Stimulated activated naive CD8-positive, alpha-beta T cell treated with anti-CD3 and anti-CD28 coated beads, Interleukin-15, amount 100 ng/mL, for 72 hours (primary cell): Measurements from ENCODE around the gene DAZ4.
"Not testable (repeated sequence)": the region's sequence is repeated elsewhere in the genome, so short reads cannot be mapped to it uniquely, and the experiment has no call there.

ENCODE experiments used
- ATAC-seq: fragments of 150-1000 bp; cut with Tn5 transposase; 2 replicates; pipeline ENCODE4 v1.10.0; 2021; ENCODE audit warnings: mild to moderate bottlenecking, moderate library complexity
- DNase-seq, 2 donors: peaks; one replicate each; pipeline ENCODE4 v3.0.0; 2021 to 2022
- H3K27ac Mint-ChIP-seq, 2 donors: one replicate each; pipeline ENCODE4 v1.8.0; 2022; ENCODE audit warnings: mild to moderate bottlenecking in 2 of 2, mixed read lengths in 2 of 2, moderate library complexity in 2 of 2
- H3K27me3 Mint-ChIP-seq: one replicate; pipeline ENCODE4 v1.8.0; 2022; ENCODE audit warnings: mixed read lengths
- H3K4me1 Mint-ChIP-seq: one replicate; pipeline ENCODE4 v1.8.0; 2022; ENCODE audit warnings: mild to moderate bottlenecking, mixed read lengths
- H3K4me3 Mint-ChIP-seq, 2 donors: one replicate each; pipeline ENCODE4 v1.8.0; 2022; ENCODE audit warnings: mild to moderate bottlenecking in 2 of 2, mixed read lengths in 2 of 2, moderate library complexity in 1 of 2
- H3K9me3 Mint-ChIP-seq, 2 donors: one replicate each; pipeline ENCODE4 v1.8.0; 2022; ENCODE audit warnings: mixed read lengths in 2 of 2

DAZ4 gene, protein sequence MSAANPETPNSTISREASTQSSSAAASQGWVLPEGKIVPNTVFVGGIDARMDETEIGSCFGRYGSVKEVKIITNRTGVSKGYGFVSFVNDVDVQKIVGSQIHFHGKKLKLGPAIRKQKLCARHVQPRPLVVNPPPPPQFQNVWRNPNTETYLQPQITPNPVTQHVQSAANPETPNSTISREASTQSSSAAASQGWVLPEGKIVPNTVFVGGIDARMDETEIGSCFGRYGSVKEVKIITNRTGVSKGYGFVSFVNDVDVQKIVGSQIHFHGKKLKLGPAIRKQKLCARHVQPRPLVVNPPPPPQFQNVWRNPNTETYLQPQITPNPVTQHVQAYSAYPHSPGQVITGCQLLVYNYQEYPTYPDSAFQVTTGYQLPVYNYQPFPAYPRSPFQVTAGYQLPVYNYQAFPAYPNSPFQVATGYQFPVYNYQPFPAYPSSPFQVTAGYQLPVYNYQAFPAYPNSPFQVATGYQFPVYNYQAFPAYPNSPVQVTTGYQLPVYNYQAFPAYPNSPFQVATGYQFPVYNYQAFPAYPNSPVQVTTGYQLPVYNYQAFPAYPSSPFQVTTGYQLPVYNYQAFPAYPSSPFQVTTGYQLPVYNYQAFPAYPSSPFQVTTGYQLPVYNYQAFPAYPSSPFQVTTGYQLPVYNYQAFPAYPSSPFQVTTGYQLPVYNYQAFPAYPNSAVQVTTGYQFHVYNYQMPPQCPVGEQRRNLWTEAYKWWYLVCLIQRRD

DNA sequence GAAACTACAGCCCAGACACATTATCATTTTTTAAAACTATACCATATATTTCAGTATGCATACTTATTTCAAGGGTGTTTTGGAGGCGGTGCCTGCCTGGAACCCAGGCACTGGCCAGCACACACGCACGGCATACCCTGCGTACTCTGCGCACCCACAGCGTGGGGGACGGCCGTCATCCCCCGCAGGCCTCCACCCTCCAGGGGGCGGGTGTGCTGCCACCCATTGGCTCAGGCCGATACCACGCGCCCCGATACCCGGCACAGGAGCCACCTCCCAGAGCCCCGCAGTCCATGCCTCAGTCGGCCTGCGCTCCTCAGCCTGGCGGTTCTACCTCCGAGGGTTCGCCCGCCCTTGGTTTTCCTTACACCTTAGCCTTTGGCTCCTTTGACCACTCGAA is at the start of gene DAZ4:
TSS of gene DAZ4 (plus strand) at position 301 of the 400 bp plus-strand sequence. CDS start 208 bp downstream, outside the sequence.
- ATAC-seq, H3K27ac Mint-ChIP-seq, DNase-seq, H3K4me3 Mint-ChIP-seq, H3K27me3 Mint-ChIP-seq, H3K9me3 Mint-ChIP-seq, H3K4me1 Mint-ChIP-seq: not testable (repeated sequence)

DNA sequence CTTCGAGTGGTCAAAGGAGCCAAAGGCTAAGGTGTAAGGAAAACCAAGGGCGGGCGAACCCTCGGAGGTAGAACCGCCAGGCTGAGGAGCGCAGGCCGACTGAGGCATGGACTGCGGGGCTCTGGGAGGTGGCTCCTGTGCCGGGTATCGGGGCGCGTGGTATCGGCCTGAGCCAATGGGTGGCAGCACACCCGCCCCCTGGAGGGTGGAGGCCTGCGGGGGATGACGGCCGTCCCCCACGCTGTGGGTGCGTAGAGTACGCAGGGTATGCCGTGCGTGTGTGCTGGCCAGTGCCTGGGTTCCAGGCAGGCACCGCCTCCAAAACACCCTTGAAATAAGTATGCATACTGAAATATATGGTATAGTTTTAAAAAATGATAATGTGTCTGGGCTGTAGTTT is 20.4 kb upstream of the DAZ4 start, which contains the start of gene DAZ3:
TSS of gene DAZ3 (minus strand) at position 101 of the 400 bp plus-strand sequence. CDS start 208 bp downstream, outside the sequence.
- not testable (repeated sequence) for H3K9me3 Mint-ChIP-seq, H3K4me3 Mint-ChIP-seq, H3K27ac Mint-ChIP-seq, DNase-seq, ATAC-seq, H3K27me3 Mint-ChIP-seq, H3K4me1 Mint-ChIP-seq

DNA sequence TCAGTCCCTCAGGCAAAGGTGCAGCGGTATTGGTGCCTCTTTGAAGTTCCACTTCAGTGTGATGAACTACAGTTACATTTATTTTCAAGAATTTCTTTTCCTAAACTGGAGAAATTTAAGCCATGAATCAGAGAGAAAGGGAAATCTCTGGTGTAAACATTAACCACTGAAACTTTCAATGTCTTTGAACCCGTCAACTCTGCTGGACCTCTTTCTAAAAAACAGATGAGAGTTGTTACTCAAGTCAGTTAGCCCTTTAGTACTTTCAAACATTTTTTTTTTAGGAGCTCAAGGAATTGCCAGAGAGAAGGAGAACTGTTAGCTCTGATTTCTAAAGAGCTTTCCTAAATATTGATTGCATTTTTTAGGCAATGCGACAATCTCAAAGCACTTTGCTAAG is 11.9 kb upstream of the DAZ4 start:
- H3K27ac Mint-ChIP-seq, H3K4me3 Mint-ChIP-seq, H3K27me3 Mint-ChIP-seq: not testable (repeated sequence)

DNA sequence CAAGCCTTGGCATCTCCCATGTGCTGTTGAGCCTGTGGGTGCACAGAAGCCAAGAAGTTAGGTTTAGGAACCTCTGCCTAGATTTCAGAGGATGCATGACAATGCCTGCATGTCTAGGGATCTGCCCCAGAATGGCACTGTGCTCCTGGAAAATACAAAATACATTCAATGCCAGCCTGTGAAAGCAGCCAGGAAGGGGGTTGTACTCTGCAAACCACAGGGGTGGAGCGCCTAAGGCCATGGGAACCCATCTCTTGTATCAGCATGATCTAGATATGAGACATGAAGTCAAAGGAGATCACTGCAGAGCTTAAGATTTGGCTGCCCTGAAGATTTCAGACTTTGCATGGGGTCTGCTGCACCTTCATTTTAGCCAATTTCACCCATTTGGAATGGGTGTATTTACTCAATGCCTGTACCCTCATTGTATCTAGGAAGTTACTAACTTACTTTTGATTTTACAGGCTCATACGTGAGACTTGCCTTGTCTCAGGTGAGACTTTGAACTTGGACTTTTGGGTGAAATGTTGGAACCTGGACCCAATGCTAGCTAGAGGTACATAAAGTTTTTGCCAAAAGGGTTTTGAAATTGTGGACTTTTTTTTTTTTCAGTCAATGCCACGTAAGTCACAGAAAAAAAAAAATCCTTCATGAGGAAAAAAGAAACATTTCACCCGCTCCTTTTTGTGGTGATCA is 9.4 kb upstream of the DAZ4 start:
- H3K4me3 Mint-ChIP-seq, ATAC-seq, DNase-seq, H3K27ac Mint-ChIP-seq, H3K27me3 Mint-ChIP-seq, H3K4me1 Mint-ChIP-seq, H3K9me3 Mint-ChIP-seq: not testable (repeated sequence)

More for the DNA sequence above, 11.9 kb upstream of the DAZ4 start:
- not testable (repeated sequence) for ATAC-seq, H3K9me3 Mint-ChIP-seq, H3K4me1 Mint-ChIP-seq, DNase-seq

DNA sequence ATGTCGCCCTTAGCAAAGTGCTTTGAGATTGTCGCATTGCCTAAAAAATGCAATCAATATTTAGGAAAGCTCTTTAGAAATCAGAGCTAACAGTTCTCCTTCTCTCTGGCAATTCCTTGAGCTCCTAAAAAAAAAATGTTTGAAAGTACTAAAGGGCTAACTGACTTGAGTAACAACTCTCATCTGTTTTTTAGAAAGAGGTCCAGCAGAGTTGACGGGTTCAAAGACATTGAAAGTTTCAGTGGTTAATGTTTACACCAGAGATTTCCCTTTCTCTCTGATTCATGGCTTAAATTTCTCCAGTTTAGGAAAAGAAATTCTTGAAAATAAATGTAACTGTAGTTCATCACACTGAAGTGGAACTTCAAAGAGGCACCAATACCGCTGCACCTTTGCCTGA is 8.7 kb upstream of the DAZ4 start:
- not testable (repeated sequence) for H3K27me3 Mint-ChIP-seq, H3K9me3 Mint-ChIP-seq, H3K4me3 Mint-ChIP-seq, H3K27ac Mint-ChIP-seq, H3K4me1 Mint-ChIP-seq, DNase-seq, ATAC-seq
